HG03565 (cell line): ENCODE data around the gene LPCAT1.
"Not testable (repeated sequence)": the region's sequence is repeated elsewhere in the genome, so short reads cannot be mapped to it uniquely, and the experiment has no call there.

Experiments
- ATAC-seq: cut with Tn5 transposase; IDR thresholded peaks from one replicate; pipeline ENCODE4 v1.9.1; 2021; ENCODE audit warnings: mild to moderate bottlenecking, moderate library complexity; ENCODE audit not compliant: unreplicated experiment

The LPCAT1 gene

GRCh38 chr5:1523480-1523792, 324 bp downstream of the LPCAT1 start:
- ATAC-seq = peak; percentile 15

DNA sequence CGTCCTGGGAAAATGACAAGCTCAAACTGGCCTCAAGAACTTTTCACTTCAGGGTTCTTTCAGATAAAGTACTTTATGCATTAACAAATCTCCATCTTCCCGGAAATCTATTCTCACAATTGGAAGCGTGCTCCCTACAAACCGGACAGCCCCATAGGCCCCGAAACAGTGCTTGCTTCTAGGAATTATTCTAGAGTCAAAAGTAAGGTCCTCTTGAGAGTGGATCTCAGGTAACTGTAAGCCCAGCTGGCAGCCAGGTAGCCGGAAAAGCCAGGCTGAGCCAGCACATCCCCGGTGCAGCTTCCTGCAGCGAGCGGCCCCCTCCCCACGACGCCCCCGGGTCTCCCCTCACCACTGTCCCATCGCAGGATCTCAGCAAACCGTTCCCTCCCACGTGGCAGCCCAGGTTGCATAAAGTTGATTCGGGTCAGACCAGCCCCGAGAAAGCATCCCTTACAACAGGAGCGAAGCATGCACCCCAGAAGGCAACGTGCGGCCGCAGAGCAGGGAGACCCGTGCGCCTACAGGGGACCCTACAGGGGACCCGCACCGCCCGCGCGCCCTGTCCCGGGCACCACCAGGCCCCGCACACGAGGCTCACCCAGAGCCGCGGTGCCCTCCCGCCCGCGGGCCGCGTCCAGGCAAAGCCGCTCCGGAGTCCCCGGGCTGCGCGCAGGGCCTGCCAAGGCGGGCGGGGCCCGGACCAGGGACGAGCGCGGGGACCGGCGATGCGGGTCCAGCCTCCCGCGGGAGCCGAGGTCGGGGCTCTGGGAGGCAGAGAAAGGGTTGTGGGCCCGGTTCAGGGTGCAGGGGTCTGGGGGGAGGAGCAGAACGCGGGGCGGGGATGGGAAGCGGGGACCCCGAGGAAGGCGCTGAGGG, 920 bp downstream of the LPCAT1 start:
- ATAC-seq = no peak

- no peak for ATAC-seq
Observed at GRCh38 chr5:1521671-1522600, 1.8 kb downstream of the LPCAT1 start.

GRCh38 chr5:1520791-1521453, 2.8 kb downstream of the LPCAT1 start:
- ATAC-seq = no peak

- no peak for ATAC-seq
Observed at GRCh38 chr5:1519631-1520210, 4.0 kb downstream of the LPCAT1 start.

DNA sequence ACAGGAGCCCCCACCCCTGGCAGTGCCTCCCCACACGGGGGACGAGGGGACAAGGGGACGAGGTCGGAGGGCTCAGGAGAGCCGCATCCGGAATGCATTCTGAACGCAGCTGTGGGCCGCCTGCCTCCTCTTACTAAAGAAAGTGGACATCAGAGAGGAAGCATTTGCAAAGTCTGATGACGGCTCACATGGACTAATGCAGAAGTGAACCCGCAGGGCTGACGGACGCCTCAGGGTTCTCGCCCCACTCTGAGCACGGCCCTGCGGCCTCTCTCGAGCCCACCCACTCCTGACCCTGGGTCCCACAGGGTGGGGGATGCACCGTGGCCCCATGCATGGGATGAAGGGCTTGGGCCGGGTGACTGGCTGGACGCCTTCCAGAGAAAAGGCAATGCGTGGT, 5.9 kb downstream of the LPCAT1 start:
- ATAC-seq = no peak

DNA sequence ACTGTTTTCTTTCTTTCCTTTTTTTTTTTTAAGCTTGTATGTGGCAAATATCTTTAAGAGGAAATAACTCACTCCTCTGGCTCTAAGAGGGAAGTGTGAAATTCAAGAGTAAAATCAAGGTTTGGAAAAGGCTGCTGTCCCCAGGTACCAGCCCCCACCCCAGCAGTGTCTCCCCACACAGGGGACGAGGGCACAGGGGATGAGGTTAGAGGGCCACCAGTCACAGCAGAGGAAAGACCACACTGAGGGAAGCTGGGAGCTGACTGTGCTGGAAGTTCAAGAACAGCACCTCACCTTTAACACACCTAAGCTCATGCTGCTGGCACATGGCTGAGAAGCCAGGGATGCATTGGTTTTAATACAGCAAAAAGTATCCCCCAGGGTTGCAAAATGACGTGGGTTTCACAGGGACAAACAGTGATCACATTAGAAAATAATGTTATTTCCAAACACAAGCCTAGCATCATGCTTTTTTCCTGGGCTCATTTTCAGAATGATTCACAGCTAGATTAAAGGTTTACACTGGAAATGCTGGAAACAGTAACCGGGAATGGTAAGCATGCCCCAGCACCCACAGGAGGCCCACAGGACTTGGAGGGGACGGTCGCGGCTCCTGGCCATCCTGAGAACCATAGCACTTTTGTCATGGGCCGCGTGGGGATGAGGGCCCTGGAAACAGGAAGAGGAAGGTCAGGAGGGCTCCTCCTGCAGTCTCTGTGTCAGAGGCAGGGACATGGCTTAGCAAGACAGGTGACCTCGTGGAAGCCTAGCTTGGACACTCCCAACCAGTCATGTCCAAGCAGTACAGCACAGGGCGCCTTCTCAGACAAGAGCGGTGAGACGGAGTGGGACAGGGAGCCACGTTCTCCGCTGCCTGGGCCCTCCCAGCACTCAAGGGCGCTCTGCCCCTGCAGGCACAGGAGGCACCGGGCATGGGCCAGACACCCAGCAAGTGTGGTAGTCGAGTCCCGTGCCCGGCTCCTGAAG, 6.9 kb downstream of the LPCAT1 start:
- ATAC-seq = no peak

DNA sequence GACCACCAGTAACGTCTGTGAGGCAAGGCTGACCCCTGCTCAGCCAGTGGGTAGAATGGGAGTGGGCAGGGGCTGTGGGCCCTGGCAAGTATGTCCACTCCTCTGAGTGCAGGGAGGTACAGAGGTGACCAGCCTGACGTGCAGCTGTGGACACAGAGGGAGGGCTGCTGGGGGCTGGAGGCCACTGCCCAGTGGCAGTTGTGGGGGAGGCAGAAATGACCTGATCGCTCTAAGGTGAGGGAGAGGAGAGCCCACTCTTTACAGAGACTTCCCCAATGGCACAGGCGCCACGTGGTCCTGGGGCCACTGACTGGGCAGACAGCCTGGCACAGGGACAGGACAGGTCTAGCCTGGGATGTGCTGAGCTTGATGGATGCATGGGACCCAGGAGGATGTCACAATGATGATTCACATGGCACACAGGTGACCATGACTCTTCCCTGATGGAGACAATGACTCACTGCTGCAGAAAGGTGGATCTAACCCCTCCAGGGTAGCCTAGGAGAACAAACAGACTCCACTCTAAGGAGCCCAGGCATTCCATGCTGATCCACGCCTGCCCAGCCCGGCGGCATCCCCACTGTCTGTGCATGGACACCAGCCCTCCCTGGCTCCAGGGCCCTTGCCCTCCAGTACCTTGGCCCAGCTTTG, 7.7 kb downstream of the LPCAT1 start:
- ATAC-seq = no peak

GRCh38 chr5:1515311-1515920, 8.3 kb downstream of the LPCAT1 start:
- no peak for ATAC-seq

- ATAC-seq = not testable (repeated sequence)
Observed at GRCh38 chr5:1514819-1515310, 8.9 kb downstream of the LPCAT1 start.

GRCh38 chr5:1514027-1514818, 9.5 kb downstream of the LPCAT1 start:
- no peak for ATAC-seq

DNA sequence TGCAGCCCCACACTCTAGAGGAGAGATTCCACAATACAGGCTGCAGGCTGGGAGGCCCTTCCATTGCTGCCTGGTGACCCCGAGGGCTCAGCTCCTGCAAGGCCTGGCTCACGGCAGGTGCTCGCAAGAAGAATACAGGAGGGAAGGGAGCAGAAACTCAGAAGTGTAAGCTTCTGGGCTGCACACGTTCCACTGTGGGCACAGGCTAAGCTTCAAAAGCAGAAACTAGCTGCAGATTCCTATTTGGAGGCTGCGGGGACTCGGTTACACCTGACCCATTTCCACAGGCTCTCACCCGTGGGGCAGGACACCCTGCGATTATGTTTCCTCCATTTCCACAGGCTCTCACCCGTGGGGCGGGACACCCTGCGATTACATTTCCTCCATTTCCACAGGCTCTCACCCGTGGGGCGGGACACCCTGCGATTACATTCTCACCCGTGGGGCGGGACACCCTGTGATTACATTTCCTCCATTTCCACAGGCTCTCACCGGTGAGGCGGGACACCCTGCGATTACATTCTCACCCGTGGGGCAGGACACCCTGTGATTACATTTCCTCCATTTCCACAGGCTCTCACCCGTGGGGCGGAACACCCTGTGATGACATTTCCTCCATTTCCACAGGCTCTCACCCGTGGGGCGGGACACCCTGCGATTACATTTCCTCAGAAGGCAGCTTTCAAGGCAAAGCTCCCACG, 10.3 kb downstream of the LPCAT1 start:
- ATAC-seq = no peak

DNA sequence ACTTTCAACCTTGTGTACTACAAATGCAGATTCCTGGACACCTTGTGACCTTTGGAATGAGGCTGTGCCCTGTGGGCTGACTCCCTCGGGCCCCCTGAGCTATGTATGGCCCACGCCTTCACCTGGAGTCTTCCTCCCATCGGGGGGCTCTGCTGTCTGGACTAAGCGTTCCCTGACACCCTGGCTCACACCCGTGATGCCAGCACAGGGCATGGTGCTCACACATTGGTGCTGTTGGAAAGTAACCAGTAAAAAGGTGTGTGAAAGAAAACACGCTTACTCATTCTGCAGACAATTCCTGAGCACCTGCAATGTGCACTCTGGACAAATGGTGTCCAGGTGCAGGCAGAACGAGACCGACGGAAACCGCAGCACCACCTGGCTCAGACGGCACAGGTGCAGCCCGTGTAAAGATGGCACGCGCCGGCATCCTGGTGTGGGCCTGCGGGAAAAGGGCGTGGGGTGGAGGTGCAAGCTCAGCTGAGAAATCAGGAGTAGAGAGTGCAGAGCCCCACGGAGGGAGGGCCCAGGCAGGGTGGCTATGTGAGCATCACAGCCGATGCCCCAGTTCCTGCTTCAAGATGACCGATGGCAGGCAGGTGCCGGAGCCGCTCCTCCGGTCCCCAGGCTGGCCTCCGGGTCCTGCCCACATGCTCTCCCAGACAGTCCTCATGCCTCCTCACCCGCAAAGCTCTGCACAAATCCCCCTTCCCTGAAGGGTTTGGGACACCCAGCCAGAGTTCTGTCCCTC, 11.0 kb downstream of the LPCAT1 start:
- no peak for ATAC-seq

GRCh38 chr5:1511651-1512540, 11.9 kb downstream of the LPCAT1 start:
- ATAC-seq = no peak

GRCh38 chr5:1511048-1511447, 12.7 kb downstream of the LPCAT1 start:
- no peak for ATAC-seq

GRCh38 chr5:1510631-1511030, 13.1 kb downstream of the LPCAT1 start:
- ATAC-seq = no peak
